ENCODE data around the gene L3MBTL4. TPM values are rescaled to one million over a fixed set of nuclear protein-coding genes. Genes with fewer than 3 reads are reported as not detected.
"Not testable (repeated sequence)": the region's sequence is repeated elsewhere in the genome, so short reads cannot be mapped to it uniquely, and the experiment has no call there.

L3MBTL4 gene
- total RNA-seq, 1 experiment from 2014 or later: 0.87 TPM

- Histone ChIP-seq H3K36me3 (ENCODE audit: control insufficient read depth, insufficient read depth, low read length) (no peaks in the 10 kb centered on the region), H3K4me1 (ENCODE audit: control insufficient read depth, insufficient read depth, low read length) (no peaks in the 10 kb centered on the region), H3K4me3 (ENCODE audit: low read depth in 2 of 2, low read length in 2 of 2) (no peak overlapping the region), H3K27ac (ENCODE audit: low read length) (no peak overlapping the region), H3K9me3 (ENCODE audit: control insufficient read depth, insufficient read depth, low read depth, low read length) (no peaks in the 10 kb centered on the region), H3K27me3 (ENCODE audit: control insufficient read depth, insufficient read depth, low read length) (no peaks in the 10 kb centered on the region)
- CTCF ChIA-PET: no interaction called here
- DNase-seq (ENCODE audit: low read depth, low spot score) (no peak), ATAC-seq (no peak)
- intact Hi-C loops (cut with micrococcal nuclease; ENCODE audit: unreplicated experiment) (no loop called here), in situ Hi-C loops (cut with HindIII; ENCODE audit: low pct_unique_long_range_greater_than_20kb, low sequenced_read_pairs) (no loop called here)
- TF ChIP-seq POLR2AphosphoS5 (IDR thresholded peaks at IDR 0.05; ENCODE audit: low read depth, low read length): no peak
- no peak for TF ChIP-seq TCF7L2 (IDR thresholded peaks at IDR 0.05; ENCODE audit: low read depth, low read length)
- TF ChIP-seq SIN3A (IDR thresholded peaks at IDR 0.05; ENCODE audit: borderline replicate concordance, insufficient read depth, low read depth, low read length): no peak
- TF ChIP-seq, protein P1, sequence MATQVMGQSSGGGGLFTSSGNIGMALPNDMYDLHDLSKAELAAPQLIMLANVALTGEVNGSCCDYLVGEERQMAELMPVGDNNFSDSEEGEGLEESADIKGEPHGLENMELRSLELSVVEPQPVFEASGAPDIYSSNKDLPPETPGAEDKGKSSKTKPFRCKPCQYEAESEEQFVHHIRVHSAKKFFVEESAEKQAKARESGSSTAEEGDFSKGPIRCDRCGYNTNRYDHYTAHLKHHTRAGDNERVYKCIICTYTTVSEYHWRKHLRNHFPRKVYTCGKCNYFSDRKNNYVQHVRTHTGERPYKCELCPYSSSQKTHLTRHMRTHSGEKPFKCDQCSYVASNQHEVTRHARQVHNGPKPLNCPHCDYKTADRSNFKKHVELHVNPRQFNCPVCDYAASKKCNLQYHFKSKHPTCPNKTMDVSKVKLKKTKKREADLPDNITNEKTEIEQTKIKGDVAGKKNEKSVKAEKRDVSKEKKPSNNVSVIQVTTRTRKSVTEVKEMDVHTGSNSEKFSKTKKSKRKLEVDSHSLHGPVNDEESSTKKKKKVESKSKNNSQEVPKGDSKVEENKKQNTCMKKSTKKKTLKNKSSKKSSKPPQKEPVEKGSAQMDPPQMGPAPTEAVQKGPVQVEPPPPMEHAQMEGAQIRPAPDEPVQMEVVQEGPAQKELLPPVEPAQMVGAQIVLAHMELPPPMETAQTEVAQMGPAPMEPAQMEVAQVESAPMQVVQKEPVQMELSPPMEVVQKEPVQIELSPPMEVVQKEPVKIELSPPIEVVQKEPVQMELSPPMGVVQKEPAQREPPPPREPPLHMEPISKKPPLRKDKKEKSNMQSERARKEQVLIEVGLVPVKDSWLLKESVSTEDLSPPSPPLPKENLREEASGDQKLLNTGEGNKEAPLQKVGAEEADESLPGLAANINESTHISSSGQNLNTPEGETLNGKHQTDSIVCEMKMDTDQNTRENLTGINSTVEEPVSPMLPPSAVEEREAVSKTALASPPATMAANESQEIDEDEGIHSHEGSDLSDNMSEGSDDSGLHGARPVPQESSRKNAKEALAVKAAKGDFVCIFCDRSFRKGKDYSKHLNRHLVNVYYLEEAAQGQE (IDR thresholded peaks at IDR 0.05; ENCODE audit: insufficient read depth in 1 of 2, low read depth in 2 of 2, low read length in 1 of 2): no peak
- TF ChIP-seq CTCF (IDR thresholded peaks at IDR 0.05): no peak
- BruUV-seq (replicated peaks): no TSS peak
- POLR2A ChIA-PET: no interaction called here
Observed at GRCh38 chr18:6194640-6195039, 220.1 kb downstream of the L3MBTL4 start.

DNA sequence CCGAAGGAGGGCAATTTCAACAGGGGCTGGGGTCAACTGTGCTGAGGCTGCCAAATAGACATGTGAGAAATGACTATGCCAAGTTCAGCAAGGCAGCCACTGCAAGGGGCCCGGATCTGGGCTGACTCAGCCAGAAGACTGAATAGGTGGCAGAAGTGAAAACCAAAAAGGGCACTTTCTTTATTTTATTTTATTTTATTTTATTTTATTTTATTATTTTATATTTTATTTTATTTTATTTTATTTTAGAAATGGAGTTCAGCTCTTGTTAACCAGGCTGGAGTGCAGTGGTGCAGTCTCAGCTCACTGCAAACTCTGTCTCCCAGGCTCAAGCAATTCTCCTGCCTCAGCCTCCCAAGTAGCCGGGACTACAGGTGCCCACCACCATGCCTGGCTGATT is 228.9 kb downstream of the L3MBTL4 start:
- H3K27ac ChIP-seq (ENCODE audit: low read length); H3K4me1 ChIP-seq (ENCODE audit: control insufficient read depth, insufficient read depth, low read length); DNase-seq (ENCODE audit: low read depth, low spot score); POLR2A ChIA-PET; H3K36me3 ChIP-seq (ENCODE audit: control insufficient read depth, insufficient read depth, low read length); H3K27me3 ChIP-seq (ENCODE audit: control insufficient read depth, insufficient read depth, low read length); CTCF ChIA-PET; BruUV-seq (replicated peaks); ATAC-seq; H3K4me3 ChIP-seq (ENCODE audit: low read depth in 2 of 2, low read length in 2 of 2); intact Hi-C loops (cut with micrococcal nuclease; ENCODE audit: unreplicated experiment); in situ Hi-C loops (cut with HindIII; ENCODE audit: low pct_unique_long_range_greater_than_20kb, low sequenced_read_pairs); H3K9me3 ChIP-seq (ENCODE audit: control insufficient read depth, insufficient read depth, low read depth, low read length): not testable (repeated sequence)

DNA sequence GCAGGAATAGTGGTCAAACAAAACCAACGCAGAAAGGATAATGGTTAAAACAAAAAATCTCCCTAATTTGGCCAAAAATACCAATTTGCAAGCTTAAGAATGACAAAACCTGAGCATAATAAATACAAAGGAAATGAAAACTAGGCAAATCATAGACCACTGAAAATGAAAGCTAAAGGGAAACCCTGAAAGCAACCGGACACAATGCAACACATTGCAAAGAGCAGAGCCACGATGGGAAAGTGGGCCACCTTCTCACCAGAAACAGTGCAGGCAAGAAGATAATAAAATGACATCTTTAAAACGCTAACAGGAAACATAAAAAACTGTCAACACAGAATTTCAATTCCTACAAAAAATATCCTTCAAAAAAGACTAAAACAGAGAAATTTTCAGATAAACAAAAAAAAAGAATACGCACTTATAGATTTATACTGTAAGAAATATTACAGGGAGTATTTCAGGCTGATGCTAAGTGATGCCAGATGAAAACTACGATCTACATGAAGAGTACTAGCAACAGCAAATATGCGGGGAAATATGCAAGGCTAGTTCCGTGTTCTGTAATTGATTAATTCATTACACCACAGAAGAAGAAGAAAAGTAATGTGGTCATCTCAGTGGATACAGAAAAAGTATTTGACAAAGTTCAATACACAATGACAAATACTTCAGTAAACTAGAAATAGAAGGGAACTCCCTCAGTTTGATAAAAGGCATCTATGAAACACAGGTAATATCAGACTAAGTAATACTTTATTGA is 239.5 kb downstream of the L3MBTL4 start:
- H3K36me3 ChIP-seq (ENCODE audit: control insufficient read depth, insufficient read depth, low read length): no peaks in the 10 kb centered on the region
- TF ChIP-seq TCF7L2 (IDR thresholded peaks at IDR 0.05; ENCODE audit: low read depth, low read length) (no peak), CTCF (IDR thresholded peaks at IDR 0.05) (no peak), POLR2AphosphoS5 (IDR thresholded peaks at IDR 0.05; ENCODE audit: low read depth, low read length) (no peak), SIN3A (IDR thresholded peaks at IDR 0.05; ENCODE audit: borderline replicate concordance, insufficient read depth, low read depth, low read length) (no peak)
- TF ChIP-seq, protein P1 (IDR thresholded peaks at IDR 0.05; ENCODE audit: insufficient read depth in 1 of 2, low read depth in 2 of 2, low read length in 1 of 2): no peak
- H3K27ac ChIP-seq (ENCODE audit: low read length): no peak overlapping the region
- in situ Hi-C loops (cut with HindIII; ENCODE audit: low pct_unique_long_range_greater_than_20kb, low sequenced_read_pairs): no loop called here
- no TSS peak for BruUV-seq (replicated peaks)
- H3K4me1 ChIP-seq (ENCODE audit: control insufficient read depth, insufficient read depth, low read length): no peaks in the 10 kb centered on the region
- H3K4me3 ChIP-seq (ENCODE audit: low read depth in 2 of 2, low read length in 2 of 2): no peak overlapping the region
- ATAC-seq (no peak), DNase-seq (ENCODE audit: low read depth, low spot score) (no peak)
- H3K9me3 ChIP-seq (ENCODE audit: control insufficient read depth, insufficient read depth, low read depth, low read length): no peaks in the 10 kb centered on the region
- ChIA-PET POLR2A (no interaction called here), CTCF (no interaction called here)
- no peaks in the 10 kb centered on the region for H3K27me3 ChIP-seq (ENCODE audit: control insufficient read depth, insufficient read depth, low read length)
- intact Hi-C loops (cut with micrococcal nuclease; ENCODE audit: unreplicated experiment): no loop called here

Measured in Panc1 (cell line).